Right lobe of liver (tissue), 4 donors: ENCODE measurements around the gene HEMK1.

ENCODE experiments used
- CTCF ChIP-seq, 4 donors: fragments of 200-600 bp in 3 of 4; fragments of 450-650 bp in 1 of 4; IDR thresholded peaks; one replicate each; pipeline versions ENCODE4 v1.5.1 to v1.8.0; 2016 to 2022; ENCODE audit warnings: antibody characterized with exemption in 4 of 4, mild to moderate bottlenecking in 2 of 4
- POLR2A ChIP-seq: fragments of 450-650 bp; IDR thresholded peaks from one replicate; pipeline ENCODE4 v1.6.1; 2017; ENCODE audit warnings: antibody characterized with exemption, mild to moderate bottlenecking
- donor health status: DM: no; HTN: no; CAD: no.
- donor health status: DM: no; HTN: no; CAD: no.
- donor health status: DM: no; HTN: yes; CAD: no.

- TF ChIP-seq POLR2A (no peak), CTCF (IDR thresholded peaks at IDR 0.05) (no peak)
Observed at GRCh38 chr3:50594253-50594785, 25.0 kb downstream of the HEMK1 start.
